ENCODE measurements around the gene FAM163B.

FAM163B gene

DNA sequence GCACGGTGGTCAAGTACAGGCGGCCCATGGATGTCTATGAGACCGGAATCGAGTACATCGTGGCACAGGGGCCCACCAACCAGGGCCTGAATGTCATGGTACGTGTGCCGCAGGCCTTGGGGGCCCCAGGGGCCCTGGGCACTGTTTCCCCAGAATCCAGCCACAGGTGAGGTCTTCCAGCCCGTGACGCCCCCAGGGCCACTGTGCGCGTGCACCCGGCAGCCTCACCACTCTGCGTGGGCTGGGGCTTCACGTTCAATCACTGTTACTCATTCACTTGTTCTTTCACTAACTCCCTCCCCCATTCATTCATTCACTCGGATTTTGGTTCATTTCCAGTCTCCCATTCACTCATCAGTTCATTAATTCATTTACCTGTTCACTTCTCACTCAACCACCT is 62.1 kb downstream of the FAM163B start:
- Histone ChIP-seq H3K4me3 (no peak overlapping the region), H3K27ac (no peak overlapping the region)
- TF ChIP-seq, protein P1, sequence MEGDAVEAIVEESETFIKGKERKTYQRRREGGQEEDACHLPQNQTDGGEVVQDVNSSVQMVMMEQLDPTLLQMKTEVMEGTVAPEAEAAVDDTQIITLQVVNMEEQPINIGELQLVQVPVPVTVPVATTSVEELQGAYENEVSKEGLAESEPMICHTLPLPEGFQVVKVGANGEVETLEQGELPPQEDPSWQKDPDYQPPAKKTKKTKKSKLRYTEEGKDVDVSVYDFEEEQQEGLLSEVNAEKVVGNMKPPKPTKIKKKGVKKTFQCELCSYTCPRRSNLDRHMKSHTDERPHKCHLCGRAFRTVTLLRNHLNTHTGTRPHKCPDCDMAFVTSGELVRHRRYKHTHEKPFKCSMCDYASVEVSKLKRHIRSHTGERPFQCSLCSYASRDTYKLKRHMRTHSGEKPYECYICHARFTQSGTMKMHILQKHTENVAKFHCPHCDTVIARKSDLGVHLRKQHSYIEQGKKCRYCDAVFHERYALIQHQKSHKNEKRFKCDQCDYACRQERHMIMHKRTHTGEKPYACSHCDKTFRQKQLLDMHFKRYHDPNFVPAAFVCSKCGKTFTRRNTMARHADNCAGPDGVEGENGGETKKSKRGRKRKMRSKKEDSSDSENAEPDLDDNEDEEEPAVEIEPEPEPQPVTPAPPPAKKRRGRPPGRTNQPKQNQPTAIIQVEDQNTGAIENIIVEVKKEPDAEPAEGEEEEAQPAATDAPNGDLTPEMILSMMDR (IDR thresholded peaks at IDR 0.05) = no peak
- no peak for DNase-seq (ENCODE audit: low spot score)

DNA sequence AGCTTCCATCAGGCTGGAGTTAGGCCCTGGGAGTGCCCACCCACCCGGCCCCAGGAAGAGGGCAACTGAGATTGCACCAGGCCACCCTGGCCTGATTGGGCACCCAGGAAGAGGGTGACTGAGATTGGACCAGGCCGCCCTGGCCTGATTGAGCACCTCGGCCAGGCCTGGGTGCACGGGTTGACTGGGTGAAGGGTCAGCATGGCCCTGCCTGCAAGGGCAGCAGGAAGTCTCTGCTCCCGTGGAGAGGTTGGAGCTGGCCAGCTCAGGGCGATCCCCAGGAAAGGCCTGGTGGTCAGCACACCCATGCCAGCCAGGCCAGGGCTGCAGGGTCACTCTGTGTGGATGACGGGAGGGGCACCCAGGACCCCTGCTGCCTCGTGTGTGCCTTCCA is 62.9 kb downstream of the FAM163B start:
- TF ChIP-seq, protein P1 (IDR thresholded peaks at IDR 0.05) = no peak
- Histone ChIP-seq H3K27ac (peak overlapping the region in 1 of 2 donors; percentile 34), H3K4me3 (no peak overlapping the region)
- DNase-seq (ENCODE audit: low spot score) = no peak

DNA sequence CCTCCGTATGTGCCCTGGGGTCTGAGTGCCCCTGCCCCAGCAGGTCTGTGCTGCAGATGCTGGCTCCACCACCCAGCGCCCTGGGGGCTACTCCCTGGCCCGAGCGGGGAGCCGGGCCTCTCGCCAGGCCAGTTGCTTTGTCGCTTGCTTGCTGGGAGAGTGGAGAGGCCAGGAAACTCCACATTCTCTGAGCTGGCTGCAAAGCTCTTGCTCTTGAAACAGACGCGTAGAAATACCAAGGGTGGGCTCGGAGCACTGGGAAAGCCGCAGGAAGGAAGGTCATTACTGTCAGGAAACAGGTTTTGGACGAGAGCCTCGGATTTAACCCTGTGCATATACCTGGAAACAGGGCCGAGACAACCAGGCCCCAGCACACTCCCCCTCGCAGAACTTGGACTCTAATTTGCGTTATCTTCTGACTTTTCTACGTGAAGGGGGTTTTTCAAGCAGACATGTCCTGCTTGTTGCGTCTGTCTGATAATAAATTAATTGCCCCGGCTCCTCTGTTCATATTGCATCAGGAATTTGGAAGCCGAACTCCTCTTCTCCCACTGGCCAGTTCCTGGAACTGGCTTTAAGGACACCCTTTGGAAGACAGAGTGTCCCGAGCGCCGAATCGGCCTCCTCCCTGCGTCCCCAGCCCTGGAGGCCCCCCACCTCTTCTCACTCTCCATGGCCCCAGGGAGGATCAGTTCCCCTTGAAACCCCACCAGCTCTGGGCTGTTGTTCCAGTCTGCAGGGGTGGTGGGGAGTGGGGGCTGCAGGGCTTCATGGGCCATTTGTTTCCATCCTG is 63.5 kb downstream of the FAM163B start:
- TF ChIP-seq, protein P1 (IDR thresholded peaks at IDR 0.05) = no peak
- no peak for DNase-seq (ENCODE audit: low spot score)
- Histone ChIP-seq H3K4me3 (no peak overlapping the region), H3K27ac (peak overlapping the region in 1 of 2 donors; percentile 43)

DNA sequence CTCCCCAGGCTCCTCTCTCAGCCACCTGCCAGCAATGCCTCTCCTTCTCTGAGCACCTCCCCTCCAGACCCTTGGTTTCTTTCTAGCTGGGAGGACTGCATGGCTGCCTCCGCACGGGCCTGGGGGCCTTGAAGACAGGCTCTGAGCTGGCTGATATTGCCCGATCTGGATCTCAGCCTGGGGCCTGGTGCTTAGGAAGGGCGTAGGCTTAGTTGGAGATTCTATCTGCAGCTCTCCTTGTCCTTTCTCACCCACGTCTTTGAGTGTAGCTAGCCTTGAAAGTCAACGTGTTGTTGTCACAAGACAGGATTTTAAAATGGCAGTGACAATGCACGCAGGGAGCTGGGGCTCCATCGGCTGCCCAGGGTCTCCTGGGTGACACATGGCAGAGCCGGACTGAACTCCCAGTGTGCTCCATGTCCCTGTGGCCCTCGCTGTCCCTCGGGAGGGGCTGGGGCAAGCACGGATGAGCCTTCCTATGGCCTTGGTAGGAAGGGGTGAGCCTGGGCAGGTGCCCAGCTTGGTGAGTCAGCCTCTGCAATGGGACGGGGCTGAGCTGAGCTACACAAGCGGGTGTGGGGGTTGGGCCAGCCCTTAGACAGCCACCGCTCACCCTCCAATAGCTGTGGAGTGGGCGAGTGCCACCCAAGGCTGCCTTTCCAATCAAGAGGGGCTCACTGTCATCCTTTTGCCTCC is 65.3 kb downstream of the FAM163B start:
- Histone ChIP-seq H3K27ac (peak overlapping the region in 1 of 2 donors; percentile 2), H3K4me3 (no peak overlapping the region)
- no peak for DNase-seq (ENCODE audit: low spot score)
- TF ChIP-seq, protein P1 (IDR thresholded peaks at IDR 0.05) = no peak

DNA sequence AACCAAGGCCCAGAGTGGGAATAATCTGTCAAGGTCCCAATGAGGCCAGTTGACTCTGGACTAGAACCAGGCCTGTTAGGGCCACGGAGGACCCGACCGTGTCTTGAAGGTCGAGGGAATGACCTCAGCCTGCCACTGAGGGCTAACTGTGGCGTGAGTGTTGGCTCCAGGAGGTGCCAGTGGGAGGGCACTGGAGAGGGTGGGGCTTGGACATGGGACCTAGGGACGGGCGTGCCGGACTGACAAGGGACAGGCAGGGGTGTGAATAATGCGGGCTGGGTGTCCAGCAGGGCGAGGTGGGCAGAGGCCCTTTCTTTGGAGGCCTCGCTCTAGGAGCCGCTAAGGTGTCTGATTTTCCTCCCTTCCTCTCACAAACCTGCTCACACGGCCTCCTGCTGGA is 67.2 kb downstream of the FAM163B start:
- Histone ChIP-seq H3K4me3 (no peak overlapping the region), H3K27ac (no peak overlapping the region)
- TF ChIP-seq, protein P1 (IDR thresholded peaks at IDR 0.05) = no peak
- no peak for DNase-seq (ENCODE audit: low spot score)

DNA sequence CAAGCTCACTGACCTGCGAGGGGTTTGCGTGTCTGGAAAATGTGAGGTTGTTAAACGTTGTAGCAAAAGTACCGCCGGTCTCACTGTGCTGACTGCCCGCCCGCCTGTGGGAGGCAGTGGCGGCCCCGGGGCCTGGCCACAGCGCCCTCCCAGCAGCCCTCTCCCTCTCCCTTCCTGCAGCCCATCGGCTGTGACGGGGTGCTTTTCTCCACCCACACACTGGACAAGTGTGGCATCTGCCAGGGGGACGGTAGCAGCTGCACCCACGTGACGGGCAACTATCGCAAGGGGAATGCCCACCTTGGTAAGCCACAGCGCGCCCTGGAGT is 68.5 kb downstream of the FAM163B start:
- no peak overlapping the region for H3K4me3 ChIP-seq
- no peak overlapping the region for H3K27ac ChIP-seq
- TF ChIP-seq, protein P1 (IDR thresholded peaks at IDR 0.05) = no peak
- no peak for DNase-seq (ENCODE audit: low spot score)

Measured in coronary artery (tissue), 2 donors.